Measurements from ENCODE around the gene KLHDC4. TPM values are rescaled to one million over a fixed set of nuclear protein-coding genes. Genes with fewer than 3 reads are reported as not detected.

KLHDC4 gene
- total and polyA plus RNA-seq, 10 of the 15 experiments (the other 5 are each of a cell fraction or from before 2014, with no cell fraction given): 0.80 to 62.1 (median 32.8) TPM

DNA sequence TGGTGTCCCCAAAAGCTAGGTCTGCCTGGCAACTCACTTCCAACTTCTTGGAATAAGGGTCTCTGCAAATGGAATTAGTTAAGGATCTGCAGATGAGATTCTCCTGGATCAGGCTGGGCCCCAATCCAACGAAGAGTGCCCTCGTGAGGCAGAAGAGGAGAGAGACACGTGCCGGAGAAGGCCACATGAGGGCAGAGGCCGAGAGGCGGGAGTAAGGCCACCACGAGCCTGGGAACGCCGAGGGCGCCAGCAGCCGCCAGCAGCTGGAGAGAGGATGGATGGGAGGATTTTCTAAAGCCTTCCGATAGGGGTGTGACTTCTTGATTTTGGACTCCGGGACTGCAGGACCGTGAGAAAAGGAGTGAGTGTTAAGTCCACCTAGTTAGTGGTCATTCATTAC lies 87.2 kb downstream of the KLHDC4 start:
- Histone ChIP-seq H2AFZ (ENCODE audit: control insufficient read depth, low read depth, low read length) (no peak overlapping the region), H3K4me3 (no peak overlapping the region), H3K4me1 (ENCODE audit: control insufficient read depth, insufficient read depth, low read length) (peaks cover 5% of the 10 kb centered on the region), H4K20me1 (ENCODE audit: control insufficient read depth, insufficient read depth) (no peaks in the 10 kb centered on the region), H3K79me2 (ENCODE audit: control insufficient read depth, insufficient read depth, low read length) (no peaks in the 10 kb centered on the region), H3K4me2 (ENCODE audit: control insufficient read depth, insufficient read depth) (no peak overlapping the region), H3K9ac (ENCODE audit: control insufficient read depth, insufficient read depth, low read length) (no peak overlapping the region), H3K27me3 (replicated peaks in 1 of 2; ENCODE audit: control insufficient read depth in 2 of 2, insufficient read depth in 2 of 2, low read length in 1 of 2) (no peaks in the 10 kb centered on the region), H3K36me3 (ENCODE audit: control insufficient read depth in 2 of 2, insufficient read depth in 2 of 2, low read length in 1 of 2) (no peaks in the 10 kb centered on the region), H3K9me3 (replicated peaks; ENCODE audit: control insufficient read depth, insufficient read depth, low read length) (no peaks in the 10 kb centered on the region), H3K27ac (ENCODE audit: control insufficient read depth, insufficient read depth) (no peak overlapping the region)
- WGBS (ENCODE audit: insufficient coverage, insufficient replicate concordance, low lambda C conversion rate, missing lambda C conversion rate): 54% methylated on average over 14 of the region's 14 CpGs
- intact Hi-C loops (cut with micrococcal nuclease; ENCODE audit: unreplicated experiment): no loop called here
- FAIRE-seq (no peak), DNase-seq (ENCODE audit: low read depth, low spot score) (no peak), ATAC-seq (no peak)
- RAD21 ChIA-PET (ENCODE audit: unreplicated experiment): no interaction called here
- SMC1A ChIA-PET (ENCODE audit: uncharacterized antibody, unreplicated experiment): no interaction called here
- CTCF ChIA-PET: no interaction called here
- in situ Hi-C loops (cut with MboI): no loop called here
- TF ChIP-seq YY1 (IDR thresholded peaks at IDR 0.05; ENCODE audit: low read depth, low read length): no peak
- no peak for TF ChIP-seq ZNF384 (IDR thresholded peaks at IDR 0.05; ENCODE audit: borderline replicate concordance, low read depth, low read length)
- TF ChIP-seq ZNF217 (IDR thresholded peaks at IDR 0.05): no peak
- TF ChIP-seq ETV6 (conservative IDR thresholded peaks at IDR 0.05 in 1 of 2, IDR thresholded peaks at IDR 0.05 in 1 of 2; ENCODE audit: borderline replicate concordance in 1 of 2, low read depth in 1 of 2): no peak
- no peak for TF ChIP-seq POLR2A (IDR thresholded peaks at IDR 0.05; ENCODE audit: low read depth, low read length)
- TF ChIP-seq BMI1 (IDR thresholded peaks at IDR 0.05; ENCODE audit: borderline replicate concordance): no peak
- no peak for TF ChIP-seq ATF7 (IDR thresholded peaks at IDR 0.05; ENCODE audit: low read depth)
- TF ChIP-seq, protein P1, sequence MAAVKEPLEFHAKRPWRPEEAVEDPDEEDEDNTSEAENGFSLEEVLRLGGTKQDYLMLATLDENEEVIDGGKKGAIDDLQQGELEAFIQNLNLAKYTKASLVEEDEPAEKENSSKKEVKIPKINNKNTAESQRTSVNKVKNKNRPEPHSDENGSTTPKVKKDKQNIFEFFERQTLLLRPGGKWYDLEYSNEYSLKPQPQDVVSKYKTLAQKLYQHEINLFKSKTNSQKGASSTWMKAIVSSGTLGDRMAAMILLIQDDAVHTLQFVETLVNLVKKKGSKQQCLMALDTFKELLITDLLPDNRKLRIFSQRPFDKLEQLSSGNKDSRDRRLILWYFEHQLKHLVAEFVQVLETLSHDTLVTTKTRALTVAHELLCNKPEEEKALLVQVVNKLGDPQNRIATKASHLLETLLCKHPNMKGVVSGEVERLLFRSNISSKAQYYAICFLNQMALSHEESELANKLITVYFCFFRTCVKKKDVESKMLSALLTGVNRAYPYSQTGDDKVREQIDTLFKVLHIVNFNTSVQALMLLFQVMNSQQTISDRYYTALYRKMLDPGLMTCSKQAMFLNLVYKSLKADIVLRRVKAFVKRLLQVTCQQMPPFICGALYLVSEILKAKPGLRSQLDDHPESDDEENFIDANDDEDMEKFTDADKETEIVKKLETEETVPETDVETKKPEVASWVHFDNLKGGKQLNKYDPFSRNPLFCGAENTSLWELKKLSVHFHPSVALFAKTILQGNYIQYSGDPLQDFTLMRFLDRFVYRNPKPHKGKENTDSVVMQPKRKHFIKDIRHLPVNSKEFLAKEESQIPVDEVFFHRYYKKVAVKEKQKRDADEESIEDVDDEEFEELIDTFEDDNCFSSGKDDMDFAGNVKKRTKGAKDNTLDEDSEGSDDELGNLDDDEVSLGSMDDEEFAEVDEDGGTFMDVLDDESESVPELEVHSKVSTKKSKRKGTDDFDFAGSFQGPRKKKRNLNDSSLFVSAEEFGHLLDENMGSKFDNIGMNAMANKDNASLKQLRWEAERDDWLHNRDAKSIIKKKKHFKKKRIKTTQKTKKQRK (IDR thresholded peaks at IDR 0.05; ENCODE audit: low read depth, low read length): no peak
- no peak for TF ChIP-seq NBN (IDR thresholded peaks at IDR 0.05)
- no peak for TF ChIP-seq NR2C1 (IDR thresholded peaks at IDR 0.05)
- TF ChIP-seq RAD21 (IDR thresholded peaks at IDR 0.05; ENCODE audit: insufficient read depth, low read depth, low read length): no peak
- TF ChIP-seq, protein P2, sequence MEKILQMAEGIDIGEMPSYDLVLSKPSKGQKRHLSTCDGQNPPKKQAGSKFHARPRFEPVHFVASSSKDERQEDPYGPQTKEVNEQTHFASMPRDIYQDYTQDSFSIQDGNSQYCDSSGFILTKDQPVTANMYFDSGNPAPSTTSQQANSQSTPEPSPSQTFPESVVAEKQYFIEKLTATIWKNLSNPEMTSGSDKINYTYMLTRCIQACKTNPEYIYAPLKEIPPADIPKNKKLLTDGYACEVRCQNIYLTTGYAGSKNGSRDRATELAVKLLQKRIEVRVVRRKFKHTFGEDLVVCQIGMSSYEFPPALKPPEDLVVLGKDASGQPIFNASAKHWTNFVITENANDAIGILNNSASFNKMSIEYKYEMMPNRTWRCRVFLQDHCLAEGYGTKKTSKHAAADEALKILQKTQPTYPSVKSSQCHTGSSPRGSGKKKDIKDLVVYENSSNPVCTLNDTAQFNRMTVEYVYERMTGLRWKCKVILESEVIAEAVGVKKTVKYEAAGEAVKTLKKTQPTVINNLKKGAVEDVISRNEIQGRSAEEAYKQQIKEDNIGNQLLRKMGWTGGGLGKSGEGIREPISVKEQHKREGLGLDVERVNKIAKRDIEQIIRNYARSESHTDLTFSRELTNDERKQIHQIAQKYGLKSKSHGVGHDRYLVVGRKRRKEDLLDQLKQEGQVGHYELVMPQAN (conservative IDR thresholded peaks at IDR 0.05): no peak
- no peak for TF ChIP-seq ZNF622 (IDR thresholded peaks at IDR 0.05)
- no peak for TF ChIP-seq PAX5 (IDR thresholded peaks at IDR 0.05; ENCODE audit: borderline replicate concordance, low read depth, low read length)
- TF ChIP-seq, protein P3, sequence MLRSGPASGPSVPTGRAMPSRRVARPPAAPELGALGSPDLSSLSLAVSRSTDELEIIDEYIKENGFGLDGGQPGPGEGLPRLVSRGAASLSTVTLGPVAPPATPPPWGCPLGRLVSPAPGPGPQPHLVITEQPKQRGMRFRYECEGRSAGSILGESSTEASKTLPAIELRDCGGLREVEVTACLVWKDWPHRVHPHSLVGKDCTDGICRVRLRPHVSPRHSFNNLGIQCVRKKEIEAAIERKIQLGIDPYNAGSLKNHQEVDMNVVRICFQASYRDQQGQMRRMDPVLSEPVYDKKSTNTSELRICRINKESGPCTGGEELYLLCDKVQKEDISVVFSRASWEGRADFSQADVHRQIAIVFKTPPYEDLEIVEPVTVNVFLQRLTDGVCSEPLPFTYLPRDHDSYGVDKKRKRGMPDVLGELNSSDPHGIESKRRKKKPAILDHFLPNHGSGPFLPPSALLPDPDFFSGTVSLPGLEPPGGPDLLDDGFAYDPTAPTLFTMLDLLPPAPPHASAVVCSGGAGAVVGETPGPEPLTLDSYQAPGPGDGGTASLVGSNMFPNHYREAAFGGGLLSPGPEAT (IDR thresholded peaks at IDR 0.05; ENCODE audit: low read depth): no peak
- TF ChIP-seq ZNF274 (IDR thresholded peaks at IDR 0.05; ENCODE audit: insufficient read depth, insufficient read length): no peak
- no peak for TF ChIP-seq NFYB (IDR thresholded peaks at IDR 0.05; ENCODE audit: insufficient read depth, low read depth, low read length)
- BruUV-seq (replicated peaks): no TSS peak
- POLR2A ChIA-PET: no interaction called here

Data from GM12878 (cell line).